ENCODE results near the gene MPLKIP. TPM values are rescaled to one million over a fixed set of nuclear protein-coding genes. Genes with fewer than 3 reads are reported as not detected.

The MPLKIP gene
- total RNA-seq, 1 experiment from 2014 or later, result 43.2 TPM

DNA sequence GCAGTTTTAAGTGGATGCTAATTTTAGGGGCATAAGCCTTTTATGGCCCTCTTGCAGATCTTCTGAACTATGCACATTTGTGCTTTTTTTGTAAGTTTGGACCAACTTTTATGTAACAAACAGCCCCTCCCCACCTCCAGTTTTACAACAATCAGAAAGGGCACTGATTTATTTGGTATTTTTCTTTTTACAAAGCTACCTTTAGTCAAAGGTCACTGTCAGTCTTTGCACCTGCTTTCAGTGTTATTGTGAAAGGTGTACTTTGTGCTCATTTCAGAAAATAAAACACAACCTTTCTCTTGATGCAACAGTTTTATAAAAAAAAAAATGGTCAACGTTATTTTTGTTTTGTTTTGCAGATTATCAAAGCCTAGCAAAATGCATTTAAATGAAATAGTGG lies 39.2 kb downstream of the MPLKIP start:
- Histone ChIP-seq H3K56ac (ENCODE audit: insufficient read length, low read depth, low read length) (no peak overlapping the region), H3K23me2 (ENCODE audit: insufficient read length, low read depth, low read length, poor library complexity, severe bottlenecking) (no peaks in the 10 kb centered on the region), H3K79me2 (ENCODE audit: insufficient read depth, low read length) (no peaks in the 10 kb centered on the region), H3T11ph (ENCODE audit: low read length) (no peak overlapping the region), H4K20me1 (ENCODE audit: control insufficient read depth, insufficient read depth, insufficient read length) (no peaks in the 10 kb centered on the region), H4K91ac (ENCODE audit: insufficient read length, low read depth, low read length) (no peak overlapping the region), H2BK15ac (ENCODE audit: low read depth, low read length) (no peak overlapping the region), H3K14ac (ENCODE audit: insufficient read depth, low read length) (no peak overlapping the region), H3K79me1 (ENCODE audit: insufficient read depth, low read depth, low read length, poor library complexity, severe bottlenecking) (no peaks in the 10 kb centered on the region), H4K8ac (replicated peaks; ENCODE audit: insufficient read length, low read depth, low read length) (no peak overlapping the region), H2BK120ac (ENCODE audit: low read depth, low read length, poor library complexity, severe bottlenecking) (no peak overlapping the region), H3K9me3 (ENCODE audit: control insufficient read depth, low read depth, low read length) (no peaks in the 10 kb centered on the region), H2AFZ (ENCODE audit: low read length) (no peak overlapping the region), H2AK5ac (ENCODE audit: insufficient read length, low read length) (no peak overlapping the region), H3K4ac (ENCODE audit: low read depth, low read length) (no peak overlapping the region), H3K4me2 (ENCODE audit: insufficient read depth, insufficient read length, low read length) (no peak overlapping the region), H2BK12ac (ENCODE audit: insufficient read length, low read depth, low read length) (no peak overlapping the region), H3K27me3 (ENCODE audit: insufficient read depth, low read length) (no peaks in the 10 kb centered on the region), H3K9ac (ENCODE audit: extremely low read depth, insufficient read length, low read length) (no peak overlapping the region), H2BK5ac (ENCODE audit: insufficient read length, low read length) (no peak overlapping the region), H3K23ac (ENCODE audit: insufficient read length, low read depth, low read length) (no peak overlapping the region), H3K4me1 (ENCODE audit: insufficient read depth, low read length) (no peaks in the 10 kb centered on the region; the same call in 1 of the 2 replicates), H2BK20ac (ENCODE audit: low read depth, low read length, poor library complexity, severe bottlenecking) (no peak overlapping the region), H4K5ac (ENCODE audit: insufficient read length, low read depth, low read length) (no peak overlapping the region), H3K27ac (ENCODE audit: insufficient read length, low read depth, low read length) (no peak overlapping the region), H3K18ac (ENCODE audit: insufficient read length, low read depth, low read length) (no peak overlapping the region)
- TF ChIP-seq, protein P1, sequence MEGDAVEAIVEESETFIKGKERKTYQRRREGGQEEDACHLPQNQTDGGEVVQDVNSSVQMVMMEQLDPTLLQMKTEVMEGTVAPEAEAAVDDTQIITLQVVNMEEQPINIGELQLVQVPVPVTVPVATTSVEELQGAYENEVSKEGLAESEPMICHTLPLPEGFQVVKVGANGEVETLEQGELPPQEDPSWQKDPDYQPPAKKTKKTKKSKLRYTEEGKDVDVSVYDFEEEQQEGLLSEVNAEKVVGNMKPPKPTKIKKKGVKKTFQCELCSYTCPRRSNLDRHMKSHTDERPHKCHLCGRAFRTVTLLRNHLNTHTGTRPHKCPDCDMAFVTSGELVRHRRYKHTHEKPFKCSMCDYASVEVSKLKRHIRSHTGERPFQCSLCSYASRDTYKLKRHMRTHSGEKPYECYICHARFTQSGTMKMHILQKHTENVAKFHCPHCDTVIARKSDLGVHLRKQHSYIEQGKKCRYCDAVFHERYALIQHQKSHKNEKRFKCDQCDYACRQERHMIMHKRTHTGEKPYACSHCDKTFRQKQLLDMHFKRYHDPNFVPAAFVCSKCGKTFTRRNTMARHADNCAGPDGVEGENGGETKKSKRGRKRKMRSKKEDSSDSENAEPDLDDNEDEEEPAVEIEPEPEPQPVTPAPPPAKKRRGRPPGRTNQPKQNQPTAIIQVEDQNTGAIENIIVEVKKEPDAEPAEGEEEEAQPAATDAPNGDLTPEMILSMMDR (conservative IDR thresholded peaks at IDR 0.05), result no peak
- H3K36me3 Mint-ChIP-seq (ENCODE audit: insufficient read depth in 1 of 3, low read depth in 3 of 3), result peaks cover 6 to 40% (median 31%) of the 10 kb centered on the region in 3 experiments; a peak in 6 of 7 replicates
- WGBS (ENCODE audit: extremely low coverage, insufficient read length, low lambda C conversion rate), result no CpG with 5 or more reads among the region's 1 CpG
- no peak overlapping the region for H3K4me3 Mint-ChIP-seq
- DNase-seq, result no peak
- no peaks in the 10 kb centered on the region for H3K9me3 Mint-ChIP-seq
- H3K4me1 Mint-ChIP-seq, result peaks cover 13 to 22% of the 10 kb centered on the region in 2 experiments
- no peaks in the 10 kb centered on the region for H3K27me3 Mint-ChIP-seq (ENCODE audit: low read depth)
- peak overlapping the region in 1 of 3 experiments; percentile 57; a peak in 1 of 7 replicates for H3K27ac Mint-ChIP-seq
